Gastrocnemius medialis (tissue), 4 donors: ENCODE results near the gene AKAP13. TPM values are rescaled to one million over a fixed set of nuclear protein-coding genes. Genes with fewer than 3 reads are reported as not detected.

Source experiments
- ATAC-seq, 2 donors: fragments of 150-250 bp; one replicate each; pipeline ENCODE4 v1.9.1; 2016
- DNase-seq, 2 donors: peaks; one replicate each; pipeline ENCODE4 v3.0.0-alpha.2; 2019
- H3K27ac ChIP-seq, 4 donors: fragments of 200-600 bp; sonication (generic); 1 replicate in 1 of 4; 2 replicates in 3 of 4; pipeline ENCODE4 v1.5.1; 2016 to 2018; ENCODE audit warnings: mild to moderate bottlenecking in 2 of 4, moderate library complexity in 1 of 4
- H3K27me3 ChIP-seq, 3 donors: fragments of 200-600 bp; sonication (generic) in 2 of 3; 1 replicate in 1 of 3; 2 replicates in 2 of 3; pipeline versions ENCODE4 v1.5.1 to v1.6.0; 2016 to 2019; ENCODE audit warnings: mild to moderate bottlenecking in 1 of 3, moderate library complexity in 1 of 3
- H3K36me3 ChIP-seq, 2 donors: fragments of 200-600 bp; sonication (generic) in 1 of 2; one replicate each; pipeline ENCODE4 v1.5.1; 2017 to 2018
- H3K4me1 ChIP-seq, 2 donors: fragments of 200-600 bp; sonication (generic) in 1 of 2; one replicate each; pipeline ENCODE4 v1.5.1; 2016 to 2017; ENCODE audit warnings: mild to moderate bottlenecking in 2 of 2
- H3K4me3 ChIP-seq, 4 donors: fragments of 200-600 bp; sonication (generic) in 3 of 4; 1 replicate in 1 of 4; 2 replicates in 3 of 4; pipeline ENCODE4 v1.5.1; 2016 to 2019; ENCODE audit warnings: mild to moderate bottlenecking in 2 of 4
- H3K9me3 ChIP-seq, 3 donors: fragments of 200-600 bp; sonication (generic) in 2 of 3; 1 replicate in 1 of 3; 2 replicates in 2 of 3; pipeline ENCODE4 v1.5.1; 2016 to 2019
- POLR2A ChIP-seq, 2 donors: fragments of 450-650 bp; IDR thresholded peaks; one replicate each; pipeline ENCODE4 v1.6.1; 2017; ENCODE audit warnings: antibody characterized with exemption in 2 of 2, mild to moderate bottlenecking in 2 of 2, moderate library complexity in 2 of 2
- in situ Hi-C, 4 donors: fragments of 200-750 bp; cut with MboI; loops; one replicate each; pipeline versions ENCODE4 v1.15.0 to v1.8.0; 2017; ENCODE audit warnings: low sequenced_read_pairs in 4 of 4
- intact Hi-C: fragments of 100-400 bp; cut with DNase I; formaldehyde crosslinking; loops from one replicate; pipeline ENCODE4 v1.15.1; 2023; ENCODE audit warnings: low total_unique reads
- total RNA-seq, 4 donors: library from RNA; depleted of rRNA; stranded (reverse); fragments of >200 nt; gene quantifications; one replicate each; pipeline versions ENCODE4 v1.1.0 to v1.2.3, GENCODE V29; 2016
- TF ChIP-seq, protein P1 (sequence below), 5 experiments: fragments of 450-650 bp in 3 of 5; fragments of 200-600 bp in 2 of 5; sonication (generic) in 2 of 5; IDR thresholded peaks in 4 of 5; conservative IDR thresholded peaks in 1 of 5; 1 replicate in 4 of 5; 2 replicates in 1 of 5; pipeline ENCODE4 v1.5.1; 2016 to 2019; ENCODE audit warnings: antibody characterized with exemption in 5 of 5, mild to moderate bottlenecking in 3 of 5, moderate library complexity in 3 of 5

AKAP13 gene
- total RNA-seq, 4 donors from 2014 or later: 127 to 481 (median 172) TPM

DNA sequence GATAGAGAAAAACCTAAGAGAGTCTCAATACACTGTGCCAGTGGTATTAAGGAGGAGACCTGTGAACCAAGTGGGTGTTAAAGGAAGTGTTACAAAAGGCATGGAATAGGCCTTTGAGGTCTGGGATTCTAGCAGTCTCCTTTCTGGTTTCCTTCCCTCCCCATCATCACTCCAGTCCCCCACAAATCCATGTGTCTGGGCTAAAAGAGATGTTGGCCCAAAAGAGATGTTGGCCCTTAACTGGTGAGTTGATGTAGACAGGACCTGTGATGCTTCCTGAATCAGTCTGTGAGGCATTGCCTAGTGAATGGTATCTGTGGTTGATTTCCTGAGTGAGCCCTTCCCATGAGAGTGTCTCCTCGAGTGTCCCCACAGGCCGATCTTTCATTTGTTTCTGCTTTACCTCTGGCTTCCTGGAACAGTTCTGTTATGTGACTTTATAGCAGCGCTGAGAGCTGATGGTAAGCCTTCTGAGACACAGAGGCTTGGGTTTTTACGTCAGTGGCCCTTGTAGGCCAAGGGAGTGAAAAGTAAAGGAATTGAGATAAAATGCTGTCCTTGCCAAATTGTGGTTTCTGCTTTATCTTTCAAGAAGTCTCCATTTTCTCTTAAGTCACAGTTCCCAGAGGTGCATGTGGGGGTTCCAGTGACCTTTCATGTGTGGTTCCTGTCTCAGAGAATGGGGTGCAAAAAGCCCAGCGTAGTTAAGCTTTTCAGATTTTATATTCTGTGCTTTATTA, 326.5 kb downstream of the AKAP13 start:
- DNase-seq (no peak), ATAC-seq (peak; percentile 8 to 31)
- H3K4me1 ChIP-seq: peaks cover 71% of the 10 kb centered on the region in 2 donors
- in situ Hi-C loops (loop anchor here in 3 of 4 donors (10.0 to 25.0 kb wide), 3 partner anchors 92 to 220 kb away; no protein-coding TSS in a partner anchor), intact Hi-C loops (loop anchor here (2.0 to 5.0 kb wide), 2 partner anchors 88 to 220 kb away; no protein-coding TSS in a partner anchor)
- no peaks in the 10 kb centered on the region for H3K27me3 ChIP-seq
- H3K27ac ChIP-seq: peak overlapping the region; percentile 82 to 86 (median 84)
- TF ChIP-seq, protein P1, sequence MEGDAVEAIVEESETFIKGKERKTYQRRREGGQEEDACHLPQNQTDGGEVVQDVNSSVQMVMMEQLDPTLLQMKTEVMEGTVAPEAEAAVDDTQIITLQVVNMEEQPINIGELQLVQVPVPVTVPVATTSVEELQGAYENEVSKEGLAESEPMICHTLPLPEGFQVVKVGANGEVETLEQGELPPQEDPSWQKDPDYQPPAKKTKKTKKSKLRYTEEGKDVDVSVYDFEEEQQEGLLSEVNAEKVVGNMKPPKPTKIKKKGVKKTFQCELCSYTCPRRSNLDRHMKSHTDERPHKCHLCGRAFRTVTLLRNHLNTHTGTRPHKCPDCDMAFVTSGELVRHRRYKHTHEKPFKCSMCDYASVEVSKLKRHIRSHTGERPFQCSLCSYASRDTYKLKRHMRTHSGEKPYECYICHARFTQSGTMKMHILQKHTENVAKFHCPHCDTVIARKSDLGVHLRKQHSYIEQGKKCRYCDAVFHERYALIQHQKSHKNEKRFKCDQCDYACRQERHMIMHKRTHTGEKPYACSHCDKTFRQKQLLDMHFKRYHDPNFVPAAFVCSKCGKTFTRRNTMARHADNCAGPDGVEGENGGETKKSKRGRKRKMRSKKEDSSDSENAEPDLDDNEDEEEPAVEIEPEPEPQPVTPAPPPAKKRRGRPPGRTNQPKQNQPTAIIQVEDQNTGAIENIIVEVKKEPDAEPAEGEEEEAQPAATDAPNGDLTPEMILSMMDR (IDR thresholded peaks at IDR 0.05 in 4 of 5, conservative IDR thresholded peaks at IDR 0.05 in 1 of 5): no peak
- TF ChIP-seq POLR2A (IDR thresholded peaks at IDR 0.05): no peak
- H3K4me3 ChIP-seq: peak overlapping the region; percentile 24 to 40 (median 29)
- H3K9me3 ChIP-seq: no peaks in the 10 kb centered on the region
- H3K36me3 ChIP-seq: peaks cover 0 to 30% of the 10 kb centered on the region in 2 donors

DNA sequence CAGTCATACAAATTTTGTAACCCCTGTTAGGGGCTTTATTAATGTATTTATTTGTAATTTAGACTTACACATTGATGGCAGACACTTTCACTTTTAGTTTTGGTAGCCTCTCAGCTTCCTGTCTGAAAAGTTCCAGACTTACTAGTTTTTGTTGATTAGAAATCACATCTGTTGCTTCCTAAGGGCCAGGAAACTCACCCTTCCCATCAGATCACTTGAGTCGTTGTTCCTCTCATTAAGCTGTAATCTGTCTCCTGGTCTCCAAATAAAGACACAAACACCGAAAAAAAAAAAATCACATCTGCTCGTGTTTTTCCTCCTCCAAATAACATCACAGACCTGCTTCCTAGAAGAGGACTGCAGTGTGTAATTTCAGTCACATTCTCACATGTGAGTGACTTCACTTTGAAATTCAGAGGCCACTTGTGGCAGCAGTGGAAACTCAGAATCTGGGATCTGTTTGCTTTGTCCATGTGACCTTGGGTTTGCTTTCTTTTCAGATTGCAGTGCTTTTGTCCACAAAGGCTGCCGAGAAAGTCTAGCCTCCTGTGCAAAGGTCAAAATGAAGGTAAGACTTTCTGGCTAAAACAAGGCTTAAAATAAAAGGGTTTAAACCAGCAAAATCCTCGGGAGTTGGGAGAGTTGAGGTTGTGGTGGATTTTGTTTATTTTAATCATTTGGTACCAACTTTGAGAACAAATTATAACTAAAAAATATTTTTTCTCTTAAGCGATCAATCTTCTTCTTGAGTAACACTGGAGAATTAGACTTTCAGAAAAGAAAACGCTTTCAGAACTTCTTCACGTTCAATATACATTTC, 327.3 kb downstream of the AKAP13 start:
- in situ Hi-C loops: loop anchor here in 3 of 4 donors (10.0 to 25.0 kb wide), 3 partner anchors 93 to 220 kb away; no protein-coding TSS in a partner anchor
- Histone ChIP-seq H3K9me3 (no peaks in the 10 kb centered on the region), H3K36me3 (peaks cover 0 to 34% of the 10 kb centered on the region in 2 donors)

DNA sequence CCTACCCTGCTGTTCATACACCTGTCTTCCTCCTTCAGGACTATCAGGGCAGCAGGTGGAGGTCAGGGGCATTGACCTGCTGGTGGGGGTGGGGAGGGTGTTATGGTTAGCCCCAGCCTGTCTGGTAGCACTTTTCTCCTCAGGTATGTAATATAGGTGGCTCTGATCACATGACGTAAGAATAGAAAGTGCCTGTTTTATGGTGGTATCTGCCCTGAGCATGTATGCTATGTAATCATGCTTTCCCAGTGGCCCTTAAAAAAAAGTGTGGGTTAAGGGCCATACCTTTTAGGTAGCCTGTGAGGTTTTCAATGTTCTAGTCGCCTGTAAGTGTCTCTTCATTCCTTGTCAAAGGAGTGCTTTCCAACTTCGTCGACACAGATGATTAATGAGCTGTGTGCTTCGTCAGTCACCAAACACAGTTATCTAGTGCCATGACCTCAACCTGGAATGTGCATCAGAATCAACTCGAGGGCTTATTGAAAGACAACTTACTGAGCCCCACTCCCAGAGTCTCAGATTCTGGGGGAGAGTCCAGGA, 328.1 kb downstream of the AKAP13 start:
- no peaks in the 10 kb centered on the region for H3K27me3 ChIP-seq
- peaks cover 55 to 56% of the 10 kb centered on the region in 2 donors for H3K4me1 ChIP-seq
- no peaks in the 10 kb centered on the region for H3K9me3 ChIP-seq
- peak in 1 of 2 donors; percentile 40 for ATAC-seq
- no peak for DNase-seq
- H3K4me3 ChIP-seq: peak overlapping the region; percentile 24 to 40 (median 29)
- in situ Hi-C loops (loop anchor here in 3 of 4 donors (10.0 to 25.0 kb wide), 3 partner anchors 94 to 221 kb away; no protein-coding TSS in a partner anchor), intact Hi-C loops (loop anchor here (5.0 kb wide), 1 partner anchor 221 kb away; no protein-coding TSS in a partner anchor)
- TF ChIP-seq POLR2A (IDR thresholded peaks at IDR 0.05): no peak
- TF ChIP-seq, protein P1 (IDR thresholded peaks at IDR 0.05 in 4 of 5, conservative IDR thresholded peaks at IDR 0.05 in 1 of 5): no peak
- peaks cover 0 to 41% of the 10 kb centered on the region in 2 donors for H3K36me3 ChIP-seq
- H3K27ac ChIP-seq: peak overlapping the region; percentile 82 to 86 (median 84)

More for the DNA sequence above, 327.3 kb downstream of the AKAP13 start:
- ATAC-seq: peak; percentile 76 to 84
- H3K4me3 ChIP-seq: peak overlapping the region; percentile 24 to 40 (median 29)
- peaks cover 63% of the 10 kb centered on the region in 2 donors for H3K4me1 ChIP-seq
- H3K27me3 ChIP-seq: no peaks in the 10 kb centered on the region
- H3K27ac ChIP-seq: peak overlapping the region; percentile 82 to 86 (median 84)
- TF ChIP-seq, protein P1 (IDR thresholded peaks at IDR 0.05 in 4 of 5, conservative IDR thresholded peaks at IDR 0.05 in 1 of 5): peak in 1 of 5 experiments; percentile 9
- peak in 1 of 2 donors; percentile 47 for TF ChIP-seq POLR2A (IDR thresholded peaks at IDR 0.05)
- peak in 1 of 2 donors; percentile 56 for DNase-seq
- intact Hi-C loops: loop anchor here (2.0 to 5.0 kb wide), 2 partner anchors 89 to 220 kb away; no protein-coding TSS in a partner anchor

DNA sequence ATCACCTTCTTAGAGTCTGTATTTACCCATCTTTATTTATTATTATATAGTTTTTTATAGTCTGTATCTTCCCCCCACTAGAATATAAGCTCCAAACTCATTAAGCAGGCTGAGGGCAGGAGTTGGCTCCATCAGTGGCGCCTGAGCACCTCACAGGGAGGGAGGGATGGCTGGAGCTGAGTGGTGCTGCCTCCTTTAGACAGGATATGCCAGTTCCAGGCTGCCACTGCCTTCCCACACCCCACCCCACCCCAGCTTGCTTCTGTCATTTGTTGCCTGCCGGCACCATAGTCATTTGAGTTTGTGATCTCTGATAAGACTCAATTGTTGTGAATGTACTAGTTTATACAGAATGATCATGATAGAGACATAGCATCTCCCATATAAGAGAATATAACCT, 328.8 kb downstream of the AKAP13 start:
- Histone ChIP-seq H3K4me3 (peak overlapping the region in 1 of 4 donors; percentile 27), H3K27me3 (no peaks in the 10 kb centered on the region), H3K9me3 (no peaks in the 10 kb centered on the region), H3K27ac (peak overlapping the region; percentile 82 to 86 (median 84)), H3K36me3 (peaks cover 0 to 46% of the 10 kb centered on the region in 2 donors), H3K4me1 (peaks cover 48 to 50% of the 10 kb centered on the region in 2 donors)
- DNase-seq: no peak
- intact Hi-C loops: loop anchor here (5.0 kb wide), 1 partner anchor 222 kb away; no protein-coding TSS in a partner anchor
- TF ChIP-seq, protein P1 (IDR thresholded peaks at IDR 0.05 in 4 of 5, conservative IDR thresholded peaks at IDR 0.05 in 1 of 5): no peak
- TF ChIP-seq POLR2A (IDR thresholded peaks at IDR 0.05): no peak
- ATAC-seq: no peak
- in situ Hi-C loops: loop anchor here in 3 of 4 donors (10.0 to 25.0 kb wide), 3 partner anchors 94 to 222 kb away; no protein-coding TSS in a partner anchor
